Measurements from ENCODE around the gene ONECUT3. TPM values are rescaled to one million over a fixed set of nuclear protein-coding genes. Genes with fewer than 3 reads are reported as not detected.

ONECUT3 gene
- total and polyA plus RNA-seq, 2 of the 4 experiments (the other 2 are of a cell fraction): not detected

GRCh38 chr19:1805401-1806183 is 52.3 kb downstream of the ONECUT3 start:
- no peak overlapping the region for H2AFZ ChIP-seq (replicated peaks; ENCODE audit: low read length, poor library complexity)
- no peak overlapping the region for H4K91ac ChIP-seq (ENCODE audit: insufficient read depth, low read depth, low read length)
- H2BK120ac ChIP-seq (ENCODE audit: low read depth, low read length): no peak overlapping the region
- BruUV-seq (replicated peaks): no TSS peak
- no peaks in the 10 kb centered on the region for H3K27me3 ChIP-seq (ENCODE audit: control insufficient read depth, insufficient read depth, low read length)
- 92% methylated on average over 4 of the region's 24 CpGs; no CpG with 5 or more reads in 1 of the 2 experiments for WGBS, 2 experiments (ENCODE audit: extremely low coverage in 2 of 2, insufficient read length in 1 of 2)
- H4K5ac ChIP-seq (ENCODE audit: low read depth, low read length): no peak overlapping the region
- H3K23ac ChIP-seq (ENCODE audit: low read depth, low read length): no peak overlapping the region
- H3K4ac ChIP-seq (ENCODE audit: low read depth, low read length): no peak overlapping the region
- no peaks in the 10 kb centered on the region for H3K4me1 ChIP-seq (ENCODE audit: control insufficient read depth, insufficient read depth, low read length)
- H3K14ac ChIP-seq (replicated peaks; ENCODE audit: low read depth, low read length): no peak overlapping the region
- H3K27ac ChIP-seq (ENCODE audit: insufficient read depth, low read length): no peak overlapping the region
- no peak overlapping the region for H3K56ac ChIP-seq (ENCODE audit: extremely low read depth, insufficient read depth, low read length)
- H2AK9ac ChIP-seq (replicated peaks; ENCODE audit: low read depth, low read length, poor library complexity): no peak overlapping the region
- H3K4me3 ChIP-seq (ENCODE audit: insufficient read depth, low read depth, low read length): no peak overlapping the region
- ATAC-seq (ENCODE audit: low read depth) (no peak), DNase-seq (no peak)
- in situ Hi-C loops (cut with MboI; ENCODE audit: low sequenced_read_pairs): no loop called here
- H4K20me1 ChIP-seq (ENCODE audit: insufficient read depth, low read length): no peaks in the 10 kb centered on the region
- intact Hi-C loops (cut with micrococcal nuclease): no loop called here
- TF ChIP-seq ELK1 (IDR thresholded peaks at IDR 0.05; ENCODE audit: borderline replicate concordance, low read depth, low read length) (no peak), MXI1 (IDR thresholded peaks at IDR 0.05; ENCODE audit: borderline replicate concordance, low read depth, low read length) (no peak), MAFK (IDR thresholded peaks at IDR 0.05; ENCODE audit: low read depth, low read length) (no peak), CEBPB (IDR thresholded peaks at IDR 0.05; ENCODE audit: low read depth, low read length) (no peak), SMC3 (IDR thresholded peaks at IDR 0.05; ENCODE audit: low read depth, low read length) (no peak), CHD1 (IDR thresholded peaks at IDR 0.05; ENCODE audit: low read depth, low read length) (no peak), USF2 (IDR thresholded peaks at IDR 0.05; ENCODE audit: low read depth, low read length) (no peak), BHLHE40 (IDR thresholded peaks at IDR 0.05; ENCODE audit: low read depth, low read length) (no peak), RFX5 (IDR thresholded peaks at IDR 0.05; ENCODE audit: low read depth, low read length) (no peak)
- CTCF ChIA-PET: no interaction called here
- no peak overlapping the region for H3K9ac ChIP-seq (ENCODE audit: low read depth, low read length)
- peaks cover 17% of the 10 kb centered on the region for H3K36me3 ChIP-seq (ENCODE audit: control insufficient read depth, insufficient read depth, low read length)
- POLR2A ChIA-PET (ENCODE audit: unreplicated experiment): no interaction called here
- dilution Hi-C loops (cut with HindIII; ENCODE audit: low sequenced_read_pairs, unreplicated experiment): no loop called here
- no peaks in the 10 kb centered on the region for H3K9me3 ChIP-seq (ENCODE audit: control insufficient read depth, insufficient read depth, low read length)
- no peak overlapping the region for H2AK5ac ChIP-seq (ENCODE audit: low read depth, low read length)
- H3K4me2 ChIP-seq (ENCODE audit: low read depth, low read length): no peak overlapping the region
- no peak overlapping the region for H4K8ac ChIP-seq (ENCODE audit: low read depth in 2 of 2, low read length in 2 of 2)
- no peak overlapping the region for H3K18ac ChIP-seq (ENCODE audit: low read depth, low read length)
- H2BK20ac ChIP-seq (ENCODE audit: low read depth, low read length): no peak overlapping the region
- H2BK5ac ChIP-seq (ENCODE audit: low read depth, low read length, poor library complexity, severe bottlenecking): no peak overlapping the region
- no peaks in the 10 kb centered on the region for H3K9me1 ChIP-seq (ENCODE audit: insufficient read depth, low read length)
- H2BK15ac ChIP-seq (ENCODE audit: low read depth, low read length): no peak overlapping the region
- H3K79me1 ChIP-seq (ENCODE audit: low read depth in 1 of 2, low read length in 2 of 2): no peaks in the 10 kb centered on the region
